Psoas muscle (tissue), 8 donors: Measurements from ENCODE around the gene MT1M. TPM values are rescaled to one million over a fixed set of nuclear protein-coding genes. Genes with fewer than 3 reads are reported as not detected.

ENCODE experiments used
- ATAC-seq, 4 donors: fragments of 200-7000 bp; cut with Tn5 transposase; one replicate each; pipeline ENCODE4 v1.9.1; 2020; ENCODE audit warnings: moderate library complexity in 3 of 4, mild to moderate bottlenecking in 2 of 4
- DNase-seq, 2 donors: peaks; one replicate each; pipeline ENCODE4 v3.0.0-alpha.2; 2020
- H3K27ac ChIP-seq: fragments of 200-600 bp; one replicate; pipeline ENCODE4 v1.8.0; 2022
- H3K27me3 ChIP-seq, 3 donors: fragments of 200-600 bp in 1 of 3; one replicate each; pipeline versions ENCODE4 v1.6.1 to v1.8.0; 2013 to 2022; ENCODE audit warnings: low read length in 2 of 3, mild to moderate bottlenecking in 2 of 3, moderate library complexity in 1 of 3; ENCODE audit not compliant: insufficient read depth in 3 of 3
- H3K36me3 ChIP-seq, 2 donors: fragments of 200-600 bp in 1 of 2; one replicate each; pipeline versions ENCODE4 v1.6.1 to v1.8.0; 2013 to 2022; ENCODE audit warnings: low read depth in 1 of 2, mild to moderate bottlenecking in 1 of 2, moderate library complexity in 1 of 2; ENCODE audit not compliant: insufficient read depth in 1 of 2
- H3K4me1 ChIP-seq: fragments of 200-600 bp; one replicate; pipeline ENCODE4 v1.8.0; 2022
- H3K4me3 ChIP-seq: fragments of 200-600 bp; one replicate; pipeline ENCODE4 v1.8.0; 2022; ENCODE audit warnings: mild to moderate bottlenecking
- H3K9me3 ChIP-seq: fragments of 200-600 bp; one replicate; pipeline ENCODE4 v1.8.0; 2022
- WGBS, 3 donors: extraction: QIAGEN DNeasy Blood & Tissue Kit; methylation state at CpG; one replicate each; pipeline versions ENCODE4 v1.1.6 to v1.1.7; 2013; 5-methylcytosine and 5-hydroxymethylcytosine counted together
- intact Hi-C, 2 donors: fragments of 100-400 bp; cut with DNase I; formaldehyde crosslinking; loops; one replicate each; pipeline versions ENCODE4 v1.11.0 to v1.14.2; 2022
- polyA plus RNA-seq, 3 donors: library from polyadenylated mRNA; stranded (reverse); fragments of 200-250 nt; gene quantifications; one replicate each; pipeline ENCODE4 v1.2.3, GENCODE V29; 2013
- total RNA-seq, 4 donors: library from RNA; stranded (reverse); fragmentation: NEBNext Ultra II Directional in 2 of 4; extraction: Animal tissue kit (Norgen Biotek cat#: 25700) in 2 of 4; gene quantifications; one replicate each; pipeline versions ENCODE4 v1.2.1 to v1.2.4, GENCODE V29; 2021 to 2023
- TF ChIP-seq, protein P1 (sequence below): fragments of 200-600 bp; IDR thresholded peaks from one replicate; pipeline ENCODE4 v1.8.0; 2022; ENCODE audit warnings: antibody characterized with exemption
- donor health status: healthy with polysubstance abuse.
- donor health status: DM: no; HTN: no; CAD: no; lungs with moderate emphysema.
- donor health status: Bipolar disorder and iron deficiency.
- donor health status: healthy.
- donor health status: DM: yes; HTN: yes; CAD: no.
- donor health status: DM: no; HTN: no; CAD: no.
- donor health status: DM: no; HTN: no; CAD: no.
- donor health status: DM: yes; HTN: yes; CAD: no.

Gene MT1M
- total and polyA plus RNA-seq, 7 donors: 1.4 to 569 (median 22.8) TPM

DNA sequence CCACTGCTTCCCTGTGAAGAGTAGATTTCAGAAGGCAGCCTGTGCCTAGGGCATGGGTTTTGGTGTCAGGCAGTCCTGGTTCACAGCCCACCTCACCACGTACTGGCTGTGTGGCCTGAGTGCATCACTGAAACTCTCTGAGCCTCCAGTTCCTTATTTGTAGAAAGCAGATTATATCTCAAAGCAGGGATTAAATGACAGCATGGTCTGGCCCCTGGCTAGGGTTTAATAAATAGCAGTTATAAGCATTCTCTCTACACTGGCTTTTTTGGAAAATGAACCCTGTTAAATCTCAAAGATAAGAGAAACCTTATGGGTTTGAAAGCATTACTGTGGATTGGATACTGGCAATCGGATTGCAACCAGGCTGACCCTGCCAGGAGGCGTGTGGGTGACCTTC is 2.9 kb upstream of the MT1M start:
- Histone ChIP-seq H3K36me3 (no peaks in the 10 kb centered on the region), H3K4me3 (no peak overlapping the region), H3K27me3 (no peaks in the 10 kb centered on the region), H3K9me3 (no peaks in the 10 kb centered on the region), H3K27ac (peak overlapping the region; percentile 97), H3K4me1 (peaks cover 32% of the 10 kb centered on the region)
- intact Hi-C loops: loop anchor here in 1 of 2 donors (2.0 kb wide), 1 partner anchor 49 kb away; no protein-coding TSS in a partner anchor
- DNase-seq (no peak), ATAC-seq (no peak)
- TF ChIP-seq, protein P1, sequence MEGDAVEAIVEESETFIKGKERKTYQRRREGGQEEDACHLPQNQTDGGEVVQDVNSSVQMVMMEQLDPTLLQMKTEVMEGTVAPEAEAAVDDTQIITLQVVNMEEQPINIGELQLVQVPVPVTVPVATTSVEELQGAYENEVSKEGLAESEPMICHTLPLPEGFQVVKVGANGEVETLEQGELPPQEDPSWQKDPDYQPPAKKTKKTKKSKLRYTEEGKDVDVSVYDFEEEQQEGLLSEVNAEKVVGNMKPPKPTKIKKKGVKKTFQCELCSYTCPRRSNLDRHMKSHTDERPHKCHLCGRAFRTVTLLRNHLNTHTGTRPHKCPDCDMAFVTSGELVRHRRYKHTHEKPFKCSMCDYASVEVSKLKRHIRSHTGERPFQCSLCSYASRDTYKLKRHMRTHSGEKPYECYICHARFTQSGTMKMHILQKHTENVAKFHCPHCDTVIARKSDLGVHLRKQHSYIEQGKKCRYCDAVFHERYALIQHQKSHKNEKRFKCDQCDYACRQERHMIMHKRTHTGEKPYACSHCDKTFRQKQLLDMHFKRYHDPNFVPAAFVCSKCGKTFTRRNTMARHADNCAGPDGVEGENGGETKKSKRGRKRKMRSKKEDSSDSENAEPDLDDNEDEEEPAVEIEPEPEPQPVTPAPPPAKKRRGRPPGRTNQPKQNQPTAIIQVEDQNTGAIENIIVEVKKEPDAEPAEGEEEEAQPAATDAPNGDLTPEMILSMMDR: no peak
- 50 to 69% (median 57%) methylated on average over 3 of the region's 3 CpGs for WGBS, 3 donors

DNA sequence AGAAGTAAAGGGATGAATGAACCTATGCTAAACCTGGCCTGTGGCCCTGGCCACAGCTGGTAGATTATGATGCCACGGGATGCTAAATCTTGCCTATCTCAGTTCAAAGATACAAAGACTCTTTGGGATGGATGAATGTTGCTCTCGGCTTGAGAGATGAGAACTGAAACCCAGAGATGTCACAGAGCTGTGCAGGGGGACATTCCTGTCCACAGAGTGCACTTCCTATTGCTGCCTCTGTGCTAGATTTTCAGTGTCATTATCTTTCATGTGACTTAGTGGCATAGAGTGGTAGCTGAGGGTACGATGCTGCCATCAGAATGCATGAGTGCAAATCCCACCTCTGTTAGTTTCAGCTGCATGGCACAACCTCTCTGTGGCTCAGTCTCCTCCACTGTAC is 2.3 kb upstream of the MT1M start:
- ATAC-seq (no peak), DNase-seq (no peak)
- no peak overlapping the region for H3K27ac ChIP-seq
- peaks cover 29% of the 10 kb centered on the region for H3K4me1 ChIP-seq
- no peak overlapping the region for H3K4me3 ChIP-seq
- TF ChIP-seq, protein P1: no peak
- H3K9me3 ChIP-seq: no peaks in the 10 kb centered on the region
- intact Hi-C loops: loop anchor here in 1 of 2 donors (5.0 kb wide), 1 partner anchor 42 kb away; no protein-coding TSS in a partner anchor
- no peaks in the 10 kb centered on the region for H3K27me3 ChIP-seq
- 70 to 74% (median 74%) methylated on average over 3 of the region's 3 CpGs for WGBS, 3 donors
- no peaks in the 10 kb centered on the region for H3K36me3 ChIP-seq

DNA sequence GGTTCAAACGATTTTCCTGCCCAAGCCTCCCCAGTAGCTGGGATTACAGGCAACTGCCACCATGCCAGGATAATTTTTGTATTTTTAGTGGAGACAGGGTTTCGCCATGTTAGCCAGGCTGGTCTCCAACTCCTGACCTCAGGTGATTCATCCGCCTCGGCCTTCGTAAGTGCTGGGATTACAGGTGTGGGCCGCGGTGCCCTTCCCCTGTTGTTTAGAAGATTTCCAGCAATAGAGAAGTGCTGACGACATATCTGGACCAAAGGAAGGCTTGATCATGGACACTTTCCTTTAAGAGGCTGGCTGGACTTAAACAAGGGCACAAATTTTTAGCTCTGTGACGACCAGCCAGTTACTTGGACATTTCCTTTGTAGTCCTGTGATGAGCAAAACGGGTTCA is 1.3 kb upstream of the MT1M start:
- TF ChIP-seq, protein P1: no peak
- DNase-seq (no peak), ATAC-seq (no peak)
- no peak overlapping the region for H3K27ac ChIP-seq
- intact Hi-C loops: loop anchor here in 1 of 2 donors (5.0 kb wide), 1 partner anchor 41 kb away; no protein-coding TSS in a partner anchor
- H3K4me3 ChIP-seq: no peak overlapping the region
- H3K36me3 ChIP-seq: no peaks in the 10 kb centered on the region
- H3K4me1 ChIP-seq: peaks cover 22% of the 10 kb centered on the region
- 88 to 94% (median 91%) methylated on average over 10 of the region's 10 CpGs for WGBS, 3 donors
- H3K27me3 ChIP-seq: peaks cover 0 to 2% (median 0%) of the 10 kb centered on the region in 3 donors
- H3K9me3 ChIP-seq: no peaks in the 10 kb centered on the region

DNA sequence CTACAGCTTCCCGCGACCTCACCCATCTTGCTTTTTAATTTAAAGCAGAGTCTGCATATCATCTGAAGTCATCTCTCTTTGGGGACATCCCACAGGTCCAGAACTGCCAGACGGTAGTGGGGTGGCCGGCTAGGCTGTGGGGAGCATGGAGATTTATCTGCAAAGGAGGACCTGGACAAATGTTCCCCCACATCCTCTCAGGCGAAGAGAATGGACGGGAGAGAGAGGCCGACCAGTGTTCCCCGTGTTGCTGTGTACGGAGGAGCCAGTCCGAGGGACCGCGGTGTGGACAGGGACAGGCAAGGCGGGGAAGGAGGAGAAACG is 665 bp upstream of the MT1M start:
- peak in 1 of 4 donors; percentile 19 for ATAC-seq

More for the DNA sequence above, 665 bp upstream of the MT1M start:
- Histone ChIP-seq H3K27ac (peak overlapping the region; percentile 34), H3K4me3 (peak overlapping the region; percentile 67), H3K4me1 (peaks cover 16% of the 10 kb centered on the region), H3K36me3 (no peaks in the 10 kb centered on the region), H3K27me3 (peaks cover 0 to 2% (median 0%) of the 10 kb centered on the region in 3 donors), H3K9me3 (no peaks in the 10 kb centered on the region)
- DNase-seq: no peak
- 40 to 46% (median 41%) methylated on average over 12 to 14 of the region's 14 CpGs for WGBS, 3 donors
- intact Hi-C loops: loop anchor here in 1 of 2 donors (5.0 kb wide), 1 partner anchor 41 kb away; no protein-coding TSS in a partner anchor
- TF ChIP-seq, protein P1: no peak
